H9 (cell line): ENCODE measurements around the gene SGMS2. TPM values are rescaled to one million over a fixed set of nuclear protein-coding genes. Genes with fewer than 3 reads are reported as not detected.

Source experiments
- DNase-seq: peaks from one replicate; pipeline ENCODE4 v3.0.0-alpha.2; 2017
- H2AFZ ChIP-seq: one replicate; pipeline ENCODE4 v1.6.1; 2013; ENCODE audit warnings: mild to moderate bottlenecking, low read length, control low read depth, moderate library complexity
- H2AK5ac ChIP-seq: 2 replicates; pipeline ENCODE4 v1.6.1; 2013; ENCODE audit warnings: low read length, control low read depth, mixed read lengths; ENCODE audit not compliant: insufficient read length
- H2BK120ac ChIP-seq: one replicate; pipeline ENCODE4 v1.6.1; 2013; ENCODE audit warnings: low read depth, mild to moderate bottlenecking, low read length, control low read depth, inconsistent platforms; ENCODE audit not compliant: poor library complexity, severe bottlenecking
- H2BK12ac ChIP-seq: 2 replicates; pipeline ENCODE4 v1.6.1; 2013; ENCODE audit warnings: low read length, control low read depth, mixed read lengths, low read depth; ENCODE audit not compliant: insufficient read length
- H2BK15ac ChIP-seq: 2 replicates; pipeline ENCODE4 v1.6.1; 2013; ENCODE audit warnings: low read depth, low read length, control low read depth
- H2BK20ac ChIP-seq: one replicate; pipeline ENCODE4 v1.6.1; 2013; ENCODE audit warnings: low read depth, mild to moderate bottlenecking, low read length, control low read depth, inconsistent platforms; ENCODE audit not compliant: poor library complexity, severe bottlenecking
- H2BK5ac ChIP-seq: 2 replicates; pipeline ENCODE4 v1.6.1; 2013; ENCODE audit warnings: low read length, control low read depth, mixed read lengths; ENCODE audit not compliant: insufficient read length
- H3K14ac ChIP-seq: 2 replicates; pipeline ENCODE4 v1.6.1; 2013; ENCODE audit warnings: low read length, control low read depth; ENCODE audit not compliant: insufficient read depth
- H3K18ac ChIP-seq: 2 replicates; pipeline ENCODE4 v1.6.1; 2013; ENCODE audit warnings: low read depth, mild to moderate bottlenecking, mixed read lengths, low read length, control low read depth; ENCODE audit not compliant: insufficient read length
- H3K23ac ChIP-seq: 2 replicates; pipeline ENCODE4 v1.6.1; 2013; ENCODE audit warnings: low read length, control low read depth, mixed read lengths, low read depth; ENCODE audit not compliant: insufficient read length
- H3K23me2 ChIP-seq: 2 replicates; pipeline ENCODE4 v1.6.1; 2013; ENCODE audit warnings: low read depth, mild to moderate bottlenecking, mixed read lengths, low read length, control low read depth; ENCODE audit not compliant: insufficient read length, poor library complexity, severe bottlenecking
- H3K27ac ChIP-seq: 2 replicates; pipeline ENCODE4 v1.5.1; 2013; ENCODE audit warnings: low read length, control low read depth, mixed read lengths, low read depth; ENCODE audit not compliant: insufficient read length
- H3K27me3 ChIP-seq: 2 replicates; pipeline ENCODE4 v1.6.1; 2013; ENCODE audit warnings: low read length, control low read depth, inconsistent platforms; ENCODE audit not compliant: insufficient read depth
- H3K4ac ChIP-seq: 2 replicates; pipeline ENCODE4 v1.6.1; 2013; ENCODE audit warnings: low read depth, mild to moderate bottlenecking, control low read depth, inconsistent platforms, low read length, moderate library complexity
- H3K4me1 ChIP-seq: 2 replicates; pipeline ENCODE4 v1.6.1; 2013; ENCODE audit warnings: low read length, control low read depth, inconsistent platforms; ENCODE audit not compliant: insufficient read depth
- H3K4me2 ChIP-seq: 2 replicates; pipeline ENCODE4 v1.6.1; 2013; ENCODE audit warnings: low read length, control low read depth, mixed read lengths; ENCODE audit not compliant: insufficient read length, insufficient read depth
- H3K56ac ChIP-seq: 2 replicates; pipeline ENCODE4 v1.6.1; 2013; ENCODE audit warnings: low read depth, mild to moderate bottlenecking, mixed read lengths, low read length, control low read depth; ENCODE audit not compliant: insufficient read length
- H3K79me1 ChIP-seq: 2 replicates; pipeline ENCODE4 v1.6.1; 2013; ENCODE audit warnings: low read depth, mild to moderate bottlenecking, moderate library complexity, low read length, control low read depth, inconsistent platforms; ENCODE audit not compliant: insufficient read depth, poor library complexity, severe bottlenecking
- H3K79me2 ChIP-seq: 2 replicates; pipeline ENCODE4 v1.6.1; 2013; ENCODE audit warnings: low read length, control low read depth, inconsistent platforms; ENCODE audit not compliant: insufficient read depth
- H3K9ac ChIP-seq: 2 replicates; pipeline ENCODE4 v1.6.1; 2013; ENCODE audit warnings: low read length, control low read depth, mixed read lengths; ENCODE audit not compliant: insufficient read length; ENCODE audit errors: extremely low read depth
- H3K9me3 ChIP-seq: one replicate; pipeline ENCODE4 v1.6.1; 2013; ENCODE audit warnings: low read depth, low read length, inconsistent platforms; ENCODE audit not compliant: control insufficient read depth
- H3T11ph ChIP-seq: one replicate; pipeline ENCODE4 v1.6.1; 2013; ENCODE audit warnings: mild to moderate bottlenecking, low read length, control low read depth, inconsistent platforms
- H4K20me1 ChIP-seq: one replicate; pipeline ENCODE4 v1.6.1; 2013; ENCODE audit not compliant: control insufficient read depth, insufficient read length, insufficient read depth
- H4K5ac ChIP-seq: 2 replicates; pipeline ENCODE4 v1.6.1; 2013; ENCODE audit warnings: low read depth, mild to moderate bottlenecking, mixed read lengths, low read length, control low read depth; ENCODE audit not compliant: insufficient read length
- H4K8ac ChIP-seq: replicated peaks from 2 replicates; pipeline ENCODE4 v1.6.1; 2013; ENCODE audit warnings: low read length, control low read depth, mixed read lengths, low read depth; ENCODE audit not compliant: insufficient read length
- H4K91ac ChIP-seq: 2 replicates; pipeline ENCODE4 v1.6.1; 2013; ENCODE audit warnings: low read depth, mild to moderate bottlenecking, moderate library complexity, mixed read lengths, low read length, control low read depth; ENCODE audit not compliant: insufficient read length
- H3K27ac Mint-ChIP-seq, 3 experiments: 2 replicates in 2 of 3; 3 replicates in 1 of 3; pipeline ENCODE4 v1.8.0; 2020 to 2021; ENCODE audit warnings: mixed read lengths in 3 of 3, mild to moderate bottlenecking in 1 of 3, moderate library complexity in 1 of 3
- H3K27me3 Mint-ChIP-seq: 2 replicates; pipeline ENCODE4 v1.8.0; 2021; ENCODE audit warnings: low read depth, mild to moderate bottlenecking, moderate library complexity, mixed read lengths
- H3K36me3 Mint-ChIP-seq, 3 experiments: 2 replicates in 2 of 3; 3 replicates in 1 of 3; pipeline ENCODE4 v1.8.0; 2020 to 2021; ENCODE audit warnings: low read depth in 3 of 3, mixed read lengths in 3 of 3; ENCODE audit not compliant: insufficient read depth in 1 of 3
- H3K4me1 Mint-ChIP-seq, 2 experiments: 2 replicates each; pipeline ENCODE4 v1.8.0; 2020; ENCODE audit warnings: mixed read lengths in 2 of 2
- H3K4me3 Mint-ChIP-seq, 2 experiments: 2 replicates in 1 of 2; 3 replicates in 1 of 2; pipeline ENCODE4 v1.8.0; 2020 to 2021; ENCODE audit warnings: mild to moderate bottlenecking in 2 of 2, mixed read lengths in 2 of 2, moderate library complexity in 1 of 2
- H3K9me3 Mint-ChIP-seq, 2 experiments: 2 replicates in 1 of 2; 3 replicates in 1 of 2; pipeline ENCODE4 v1.8.0; 2020; ENCODE audit warnings: mild to moderate bottlenecking in 2 of 2, mixed read lengths in 2 of 2, moderate library complexity in 1 of 2
- total RNA-seq: library from RNA; stranded (reverse); gene quantifications from 2 replicates; pipeline ENCODE4 v1.2.1, GENCODE V29; 2021
- TF ChIP-seq, protein P1 (sequence below): fragments of 200-600 bp; sonication (generic); conservative IDR thresholded peaks from 3 replicates; pipeline ENCODE4 v1.8.0; 2021; ENCODE audit warnings: antibody characterized with exemption, mild to moderate bottlenecking

The SGMS2 gene
- total RNA-seq, 1 experiment from 2014 or later, result 9.7 TPM

DNA sequence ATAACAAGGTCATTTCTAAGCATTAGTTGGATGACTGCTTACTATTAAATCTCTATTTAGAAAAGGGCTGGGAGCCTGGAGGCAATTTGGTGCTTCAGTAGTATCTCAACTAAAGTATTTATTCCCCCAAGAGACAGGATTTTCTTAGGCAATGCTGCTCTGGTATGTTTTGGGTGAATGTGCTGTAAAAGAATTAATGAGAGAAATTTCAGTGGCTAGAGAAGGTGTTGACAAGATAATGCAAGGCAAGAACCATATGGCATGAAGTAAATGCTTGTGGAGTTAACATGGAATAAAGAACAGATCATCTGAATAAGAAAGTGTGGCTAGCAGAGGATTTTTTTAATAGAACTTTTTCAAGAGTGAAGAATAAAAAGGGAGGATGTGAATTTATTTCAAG is 110.5 kb downstream of the SGMS2 start:
- Histone ChIP-seq H4K91ac (no peak overlapping the region), H3K23ac (no peak overlapping the region), H2BK15ac (no peak overlapping the region), H2BK12ac (no peak overlapping the region), H4K8ac (no peak overlapping the region), H3K79me1 (no peaks in the 10 kb centered on the region), H3K27me3 (peaks cover 6% of the 10 kb centered on the region; the same call in 1 of the 2 replicates), H3K4me2 (no peak overlapping the region), H3T11ph (no peak overlapping the region), H2BK5ac (no peak overlapping the region), H3K14ac (no peak overlapping the region), H2BK120ac (no peak overlapping the region), H3K9me3 (no peaks in the 10 kb centered on the region), H3K4ac (no peak overlapping the region), H3K27ac (no peak overlapping the region), H3K56ac (no peak overlapping the region), H3K4me1 (no peaks in the 10 kb centered on the region; the same call in 1 of the 2 replicates), H3K79me2 (no peaks in the 10 kb centered on the region), H4K20me1 (peaks cover 3% of the 10 kb centered on the region), H3K18ac (no peak overlapping the region), H4K5ac (no peak overlapping the region), H2AFZ (no peak overlapping the region), H2AK5ac (no peak overlapping the region), H3K9ac (no peak overlapping the region), H2BK20ac (no peak overlapping the region), H3K23me2 (peaks cover 12% of the 10 kb centered on the region)
- Mint-ChIP-seq H3K9me3 (no peaks in the 10 kb centered on the region), H3K27ac (no peak overlapping the region), H3K4me1 (peaks cover 18% of the 10 kb centered on the region in 2 experiments), H3K27me3 (peaks cover 21% of the 10 kb centered on the region), H3K4me3 (no peak overlapping the region), H3K36me3 (peaks cover 6 to 28% (median 7%) of the 10 kb centered on the region in 3 experiments)
- TF ChIP-seq, protein P1, sequence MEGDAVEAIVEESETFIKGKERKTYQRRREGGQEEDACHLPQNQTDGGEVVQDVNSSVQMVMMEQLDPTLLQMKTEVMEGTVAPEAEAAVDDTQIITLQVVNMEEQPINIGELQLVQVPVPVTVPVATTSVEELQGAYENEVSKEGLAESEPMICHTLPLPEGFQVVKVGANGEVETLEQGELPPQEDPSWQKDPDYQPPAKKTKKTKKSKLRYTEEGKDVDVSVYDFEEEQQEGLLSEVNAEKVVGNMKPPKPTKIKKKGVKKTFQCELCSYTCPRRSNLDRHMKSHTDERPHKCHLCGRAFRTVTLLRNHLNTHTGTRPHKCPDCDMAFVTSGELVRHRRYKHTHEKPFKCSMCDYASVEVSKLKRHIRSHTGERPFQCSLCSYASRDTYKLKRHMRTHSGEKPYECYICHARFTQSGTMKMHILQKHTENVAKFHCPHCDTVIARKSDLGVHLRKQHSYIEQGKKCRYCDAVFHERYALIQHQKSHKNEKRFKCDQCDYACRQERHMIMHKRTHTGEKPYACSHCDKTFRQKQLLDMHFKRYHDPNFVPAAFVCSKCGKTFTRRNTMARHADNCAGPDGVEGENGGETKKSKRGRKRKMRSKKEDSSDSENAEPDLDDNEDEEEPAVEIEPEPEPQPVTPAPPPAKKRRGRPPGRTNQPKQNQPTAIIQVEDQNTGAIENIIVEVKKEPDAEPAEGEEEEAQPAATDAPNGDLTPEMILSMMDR, result no peak
- no peak for DNase-seq
